ENCODE measurements around the gene SLC6A6.

- no peak for TF ChIP-seq CTCF (IDR thresholded peaks at IDR 0.05; ENCODE audit: insufficient read depth, low read length, poor library complexity, severe bottlenecking)
- TF ChIP-seq EZH2phosphoT487 (conservative IDR thresholded peaks at IDR 0.05; ENCODE audit: low read length), result no peak
Measured at GRCh38 chr3:14528081-14528480, 125.7 kb downstream of the SLC6A6 start.

Data from SU-DHL-6 (cell line).